Measurements from ENCODE around the gene ARHGAP26.

Gene ARHGAP26

GRCh38 chr5:143130613-143131305, 360.6 kb downstream of the ARHGAP26 start:
- no peak for DNase-seq

- no peak for DNase-seq
Measured at GRCh38 chr5:143131972-143132371, 361.8 kb downstream of the ARHGAP26 start.

- no peak for DNase-seq
Measured at GRCh38 chr5:143132739-143133138, 362.6 kb downstream of the ARHGAP26 start.

GRCh38 chr5:143133721-143134120, 363.5 kb downstream of the ARHGAP26 start:
- DNase-seq = no peak

- DNase-seq = no peak
Measured at GRCh38 chr5:143134269-143134668, 364.1 kb downstream of the ARHGAP26 start.

GRCh38 chr5:143134900-143135299, 364.7 kb downstream of the ARHGAP26 start:
- DNase-seq = no peak

GRCh38 chr5:143135832-143136551, 365.8 kb downstream of the ARHGAP26 start:
- no peak for DNase-seq

- no peak for DNase-seq
Measured at GRCh38 chr5:143138839-143139238, 368.7 kb downstream of the ARHGAP26 start.

- no peak for DNase-seq
Measured at GRCh38 chr5:143139585-143139984, 369.4 kb downstream of the ARHGAP26 start.

- no peak for DNase-seq
Measured at GRCh38 chr5:143140492-143141203, 370.5 kb downstream of the ARHGAP26 start.

- no peak for DNase-seq
Measured at GRCh38 chr5:143141652-143142051, 371.5 kb downstream of the ARHGAP26 start.

- DNase-seq = no peak
Measured at GRCh38 chr5:143142596-143143435, 372.6 kb downstream of the ARHGAP26 start.

GRCh38 chr5:143143973-143144372, 373.8 kb downstream of the ARHGAP26 start:
- DNase-seq = no peak

- no peak for DNase-seq
Measured at GRCh38 chr5:143145243-143146160, 375.3 kb downstream of the ARHGAP26 start.

- no peak for DNase-seq
Measured at GRCh38 chr5:143146161-143146560, 376.0 kb downstream of the ARHGAP26 start.

GRCh38 chr5:143147383-143147782, 377.2 kb downstream of the ARHGAP26 start:
- DNase-seq = no peak

GRCh38 chr5:143147902-143148301, 377.7 kb downstream of the ARHGAP26 start:
- DNase-seq = no peak

GRCh38 chr5:143148771-143149170, 378.6 kb downstream of the ARHGAP26 start:
- no peak for DNase-seq

- no peak for DNase-seq
Measured at GRCh38 chr5:143149759-143150158, 379.6 kb downstream of the ARHGAP26 start.

GRCh38 chr5:143151056-143151700, 381.0 kb downstream of the ARHGAP26 start:
- DNase-seq = no peak

- DNase-seq = no peak
Measured at GRCh38 chr5:143152445-143152844, 382.3 kb downstream of the ARHGAP26 start.
